ENCODE measurements around the gene USP36.
"Not testable (repeated sequence)": the region's sequence is repeated elsewhere in the genome, so short reads cannot be mapped to it uniquely, and the experiment has no call there.

USP36 gene

GRCh38 chr17:78840780-78841611, at the start of gene USP36:
Gene USP36, minus strand, starts transcription at chr17:78840814. Its CDS starts 4,451 bp downstream, at chr17:78836363.
- DNase-seq (ENCODE audit: low read depth): peak; percentile 100

GRCh38 chr17:78890096-78890495, 49.5 kb upstream of the USP36 start:
- not testable (repeated sequence) for DNase-seq (ENCODE audit: low read depth)

- DNase-seq (ENCODE audit: low read depth): no peak
Observed at GRCh38 chr17:78889531-78889930, 48.9 kb upstream of the USP36 start.

- no peak for DNase-seq (ENCODE audit: low read depth)
Observed at GRCh38 chr17:78888941-78889518, 48.4 kb upstream of the USP36 start.

- no peak for DNase-seq (ENCODE audit: low read depth)
Observed at GRCh38 chr17:78886954-78887353, 46.3 kb upstream of the USP36 start.

GRCh38 chr17:78885956-78886355, 45.3 kb upstream of the USP36 start:
- no peak for DNase-seq (ENCODE audit: low read depth)

- DNase-seq (ENCODE audit: low read depth): no peak
Observed at GRCh38 chr17:78884876-78885667, 44.5 kb upstream of the USP36 start.

GRCh38 chr17:78884148-78884825, 43.7 kb upstream of the USP36 start:
- DNase-seq (ENCODE audit: low read depth): no peak

GRCh38 chr17:78883533-78884131, 43.0 kb upstream of the USP36 start:
- DNase-seq (ENCODE audit: low read depth): no peak

- DNase-seq (ENCODE audit: low read depth): no peak
Observed at GRCh38 chr17:78883089-78883532, 42.5 kb upstream of the USP36 start.

GRCh38 chr17:78882540-78883088, 42.0 kb upstream of the USP36 start:
- no peak for DNase-seq (ENCODE audit: low read depth)

GRCh38 chr17:78879635-78880186, 39.1 kb upstream of the USP36 start:
- no peak for DNase-seq (ENCODE audit: low read depth)

GRCh38 chr17:78878871-78879527, 38.4 kb upstream of the USP36 start:
- no peak for DNase-seq (ENCODE audit: low read depth)

- DNase-seq (ENCODE audit: low read depth): no peak
Observed at GRCh38 chr17:78878261-78878660, 37.6 kb upstream of the USP36 start.

- DNase-seq (ENCODE audit: low read depth): not testable (repeated sequence)
Observed at GRCh38 chr17:78876954-78877517, 36.4 kb upstream of the USP36 start.

GRCh38 chr17:78876094-78876597, 35.5 kb upstream of the USP36 start:
- DNase-seq (ENCODE audit: low read depth): no peak

- DNase-seq (ENCODE audit: low read depth): no peak
Observed at GRCh38 chr17:78875363-78876093, 34.9 kb upstream of the USP36 start.

GRCh38 chr17:78873519-78874340, 33.1 kb upstream of the USP36 start:
- DNase-seq (ENCODE audit: low read depth): no peak
